SK-N-SH treated with all-trans-retinoic acid at 6 μM for 48 hours (cell line): ENCODE data around the gene NUDCD2.

ENCODE experiments used
- ATAC-seq: fragments of 200-7000 bp; cut with Tn5 transposase; 3 replicates; pipeline ENCODE4 v1.9.1; 2020; ENCODE audit warnings: mild to moderate bottlenecking, moderate library complexity
- ARNTL ChIP-seq: fragments of 450-650 bp; formaldehyde crosslinking; IDR thresholded peaks from 2 replicates; pipeline ENCODE4 v1.5.0; 2020; ENCODE audit warnings: low read depth, mild to moderate bottlenecking, moderate library complexity, borderline replicate concordance
- BACH2 ChIP-seq: fragments of 250-450 bp; sonication (Bioruptor Pico); IDR thresholded peaks from 2 replicates; pipeline ENCODE4 v1.9.0; 2021; ENCODE audit warnings: mild to moderate bottlenecking, borderline replicate concordance
- CSDC2 ChIP-seq: fragments of 250-450 bp; sonication (Bioruptor Pico); IDR thresholded peaks from 2 replicates; pipeline ENCODE4 v1.5.0; 2020; ENCODE audit warnings: mild to moderate bottlenecking, moderate library complexity
- ESRRG ChIP-seq: fragments of 250-450 bp; sonication (Bioruptor Pico); IDR thresholded peaks from 2 replicates; pipeline ENCODE4 v1.6.1; 2021; ENCODE audit warnings: mild to moderate bottlenecking
- OSR1 ChIP-seq: fragments of 250-450 bp; sonication (Bioruptor Pico); IDR thresholded peaks from 2 replicates; pipeline ENCODE4 v1.8.0; 2022; ENCODE audit warnings: moderate library complexity, mild to moderate bottlenecking, inconsistent platforms
- PPARA ChIP-seq: fragments of 250-450 bp; sonication (Bioruptor Pico); IDR thresholded peaks from 2 replicates; pipeline ENCODE4 v1.5.0; 2020; ENCODE audit warnings: mild to moderate bottlenecking, borderline replicate concordance
- RARB ChIP-seq: fragments of 250-450 bp; sonication (Bioruptor Pico); IDR thresholded peaks from 2 replicates; pipeline ENCODE4 v1.8.0; 2021; ENCODE audit warnings: mild to moderate bottlenecking, moderate library complexity
- TCF4 ChIP-seq: fragments of 250-450 bp; sonication (Bioruptor Pico); IDR thresholded peaks from 2 replicates; pipeline ENCODE4 v1.8.0; 2021; ENCODE audit warnings: mild to moderate bottlenecking, moderate library complexity, borderline replicate concordance
- TOX ChIP-seq: fragments of 250-450 bp; sonication (Bioruptor Pico); IDR thresholded peaks from 2 replicates; pipeline ENCODE4 v1.8.0; 2021; ENCODE audit warnings: mild to moderate bottlenecking, moderate library complexity, borderline replicate concordance
- ZC3H10 ChIP-seq: fragments of 250-450 bp; sonication (Bioruptor Pico); IDR thresholded peaks from 2 replicates; pipeline ENCODE4 v1.5.1; 2021; ENCODE audit warnings: mild to moderate bottlenecking, moderate library complexity
- ZFP3 ChIP-seq: fragments of 250-450 bp; sonication (Bioruptor Pico); IDR thresholded peaks from 2 replicates; pipeline ENCODE4 v1.5.0; 2020; ENCODE audit warnings: mild to moderate bottlenecking, moderate library complexity
- ZFP30 ChIP-seq: fragments of 450-650 bp; formaldehyde crosslinking; IDR thresholded peaks from 2 replicates; pipeline ENCODE4 v1.5.0; 2022; ENCODE audit warnings: mild to moderate bottlenecking, moderate library complexity
- ZNF565 ChIP-seq: fragments of 450-650 bp; formaldehyde crosslinking; conservative IDR thresholded peaks from 2 replicates; pipeline ENCODE4 v1.5.0; 2020; ENCODE audit warnings: low read depth, mild to moderate bottlenecking, moderate library complexity
- ZNF70 ChIP-seq: fragments of 450-650 bp; formaldehyde crosslinking; IDR thresholded peaks from 2 replicates; pipeline ENCODE4 v1.5.0; 2020; ENCODE audit warnings: mild to moderate bottlenecking, moderate library complexity
- ZNF8 ChIP-seq: fragments of 450-650 bp; formaldehyde crosslinking; IDR thresholded peaks from 2 replicates; pipeline ENCODE4 v1.5.0; 2020; ENCODE audit warnings: mild to moderate bottlenecking, moderate library complexity
- TF ChIP-seq, protein P1 (sequence below): fragments of 250-450 bp; sonication (Bioruptor Pico); IDR thresholded peaks from 2 replicates; pipeline ENCODE4 v1.5.1; 2020; ENCODE audit warnings: low read depth, mild to moderate bottlenecking, moderate library complexity
- TF ChIP-seq, protein P2 (sequence below): fragments of 250-450 bp; sonication (Bioruptor Pico); IDR thresholded peaks from 2 replicates; pipeline ENCODE4 v1.8.0; 2021; ENCODE audit warnings: low read depth, mild to moderate bottlenecking, moderate library complexity, borderline replicate concordance
- TF ChIP-seq, protein P3 (sequence below): fragments of 250-450 bp; sonication (Bioruptor Pico); IDR thresholded peaks from 2 replicates; pipeline ENCODE4 v1.8.0; 2020; ENCODE audit warnings: mild to moderate bottlenecking, moderate library complexity, borderline replicate concordance
- TF ChIP-seq, protein P4 (sequence below): fragments of 250-450 bp; sonication (Bioruptor Pico); IDR thresholded peaks from 2 replicates; pipeline ENCODE4 v1.5.1; 2021; ENCODE audit warnings: mild to moderate bottlenecking, moderate library complexity

NUDCD2 gene

DNA sequence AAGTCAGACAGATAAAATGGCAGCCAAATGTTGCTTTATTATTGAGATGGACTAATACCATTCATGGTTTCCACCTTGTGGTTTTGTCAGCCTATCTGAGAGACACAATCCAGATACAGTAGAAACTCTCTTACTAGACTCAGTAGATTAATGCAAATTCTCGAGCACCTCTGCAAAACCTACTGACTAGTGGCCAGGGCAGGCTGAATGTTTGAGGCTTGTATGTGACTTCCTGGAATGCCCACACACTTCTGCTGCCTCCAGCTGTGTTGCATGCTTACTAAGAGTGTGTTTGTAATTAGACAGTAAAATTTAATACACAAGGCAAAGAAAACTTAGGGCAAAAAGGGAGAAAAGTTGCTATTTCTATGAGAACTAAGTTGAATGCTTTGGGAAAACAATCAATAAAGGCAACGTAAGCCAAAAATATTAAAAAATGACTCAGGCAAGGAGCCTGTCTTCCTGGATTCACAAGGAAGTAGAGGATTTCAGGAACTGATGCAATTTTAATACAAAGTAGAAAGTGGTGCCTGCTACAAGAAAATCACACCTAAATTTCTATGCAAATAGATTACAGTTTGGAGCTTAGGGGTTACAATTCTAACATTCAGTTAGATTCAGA, 52.8 kb downstream of the NUDCD2 start:
- no peak for ATAC-seq
- no peak for TF ChIP-seq ZNF565 (CRISPR knock-in tag)
- no peak for TF ChIP-seq ZC3H10 (CRISPR knock-in tag)
- no peak for TF ChIP-seq ZFP3 (CRISPR knock-in tag)
- TF ChIP-seq, protein P1, sequence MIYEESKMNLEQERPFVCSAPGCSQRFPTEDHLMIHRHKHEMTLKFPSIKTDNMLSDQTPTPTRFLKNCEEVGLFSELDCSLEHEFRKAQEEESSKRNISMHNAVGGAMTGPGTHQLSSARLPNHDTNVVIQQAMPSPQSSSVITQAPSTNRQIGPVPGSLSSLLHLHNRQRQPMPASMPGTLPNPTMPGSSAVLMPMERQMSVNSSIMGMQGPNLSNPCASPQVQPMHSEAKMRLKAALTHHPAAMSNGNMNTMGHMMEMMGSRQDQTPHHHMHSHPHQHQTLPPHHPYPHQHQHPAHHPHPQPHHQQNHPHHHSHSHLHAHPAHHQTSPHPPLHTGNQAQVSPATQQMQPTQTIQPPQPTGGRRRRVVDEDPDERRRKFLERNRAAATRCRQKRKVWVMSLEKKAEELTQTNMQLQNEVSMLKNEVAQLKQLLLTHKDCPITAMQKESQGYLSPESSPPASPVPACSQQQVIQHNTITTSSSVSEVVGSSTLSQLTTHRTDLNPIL (CRISPR knock-in tag) = no peak
- TF ChIP-seq OSR1 = no peak
- TF ChIP-seq ZFP30 = no peak
- no peak for TF ChIP-seq ZNF8 (CRISPR knock-in tag)
- TF ChIP-seq TOX = no peak
- no peak for TF ChIP-seq ESRRG
- TF ChIP-seq, protein P2, sequence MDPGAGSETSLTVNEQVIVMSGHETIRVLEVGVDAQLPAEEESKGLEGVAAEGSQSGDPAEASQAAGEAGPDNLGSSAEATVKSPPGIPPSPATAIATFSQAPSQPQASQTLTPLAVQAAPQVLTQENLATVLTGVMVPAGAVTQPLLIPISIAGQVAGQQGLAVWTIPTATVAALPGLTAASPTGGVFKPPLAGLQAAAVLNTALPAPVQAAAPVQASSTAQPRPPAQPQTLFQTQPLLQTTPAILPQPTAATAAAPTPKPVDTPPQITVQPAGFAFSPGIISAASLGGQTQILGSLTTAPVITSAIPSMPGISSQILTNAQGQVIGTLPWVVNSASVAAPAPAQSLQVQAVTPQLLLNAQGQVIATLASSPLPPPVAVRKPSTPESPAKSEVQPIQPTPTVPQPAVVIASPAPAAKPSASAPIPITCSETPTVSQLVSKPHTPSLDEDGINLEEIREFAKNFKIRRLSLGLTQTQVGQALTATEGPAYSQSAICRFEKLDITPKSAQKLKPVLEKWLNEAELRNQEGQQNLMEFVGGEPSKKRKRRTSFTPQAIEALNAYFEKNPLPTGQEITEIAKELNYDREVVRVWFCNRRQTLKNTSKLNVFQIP = no peak
- no peak for TF ChIP-seq ARNTL (CRISPR knock-in tag)
- TF ChIP-seq CSDC2 (CRISPR knock-in tag) = no peak

DNA sequence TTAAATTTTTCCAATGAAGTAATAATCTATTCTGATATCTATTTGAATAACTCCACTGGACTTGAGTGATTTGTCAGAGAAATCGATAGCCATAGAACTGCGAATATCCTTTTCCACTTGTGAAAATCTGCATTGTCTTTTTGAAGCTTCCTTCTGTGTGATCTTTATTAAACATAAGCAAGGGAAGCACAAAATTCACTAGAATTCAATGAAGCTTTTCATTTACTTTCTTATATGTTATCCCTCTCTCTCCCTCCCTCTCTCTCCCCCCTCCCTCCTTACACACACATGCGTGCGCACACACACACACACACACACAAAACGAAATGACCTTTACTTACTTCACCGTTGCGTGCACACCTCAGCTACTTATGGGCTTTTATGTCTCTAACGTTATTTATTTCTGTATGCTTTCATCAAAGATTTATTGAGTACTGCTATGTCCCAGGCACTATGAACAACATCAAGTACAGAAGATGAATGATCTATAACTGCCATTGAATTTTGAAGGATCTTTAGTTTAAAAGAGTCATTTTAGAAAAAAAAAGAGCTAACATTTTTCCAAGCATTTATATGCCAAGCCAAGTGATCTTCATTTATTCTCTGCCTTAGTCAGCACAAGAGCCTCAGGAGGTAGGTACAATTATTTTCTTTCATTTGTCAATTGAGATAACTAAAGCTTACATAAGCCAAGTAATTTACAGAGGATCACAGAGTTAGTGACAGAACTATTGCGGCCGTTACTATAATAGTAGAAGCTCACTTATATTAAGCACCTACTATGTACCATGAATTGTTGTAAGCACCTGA, 55.3 kb downstream of the NUDCD2 start:
- ATAC-seq = no peak
- TF ChIP-seq, protein P3, sequence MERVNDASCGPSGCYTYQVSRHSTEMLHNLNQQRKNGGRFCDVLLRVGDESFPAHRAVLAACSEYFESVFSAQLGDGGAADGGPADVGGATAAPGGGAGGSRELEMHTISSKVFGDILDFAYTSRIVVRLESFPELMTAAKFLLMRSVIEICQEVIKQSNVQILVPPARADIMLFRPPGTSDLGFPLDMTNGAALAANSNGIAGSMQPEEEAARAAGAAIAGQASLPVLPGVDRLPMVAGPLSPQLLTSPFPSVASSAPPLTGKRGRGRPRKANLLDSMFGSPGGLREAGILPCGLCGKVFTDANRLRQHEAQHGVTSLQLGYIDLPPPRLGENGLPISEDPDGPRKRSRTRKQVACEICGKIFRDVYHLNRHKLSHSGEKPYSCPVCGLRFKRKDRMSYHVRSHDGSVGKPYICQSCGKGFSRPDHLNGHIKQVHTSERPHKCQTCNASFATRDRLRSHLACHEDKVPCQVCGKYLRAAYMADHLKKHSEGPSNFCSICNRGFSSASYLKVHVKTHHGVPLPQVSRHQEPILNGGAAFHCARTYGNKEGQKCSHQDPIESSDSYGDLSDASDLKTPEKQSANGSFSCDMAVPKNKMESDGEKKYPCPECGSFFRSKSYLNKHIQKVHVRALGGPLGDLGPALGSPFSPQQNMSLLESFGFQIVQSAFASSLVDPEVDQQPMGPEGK (CRISPR knock-in tag) = no peak
- TF ChIP-seq ZFP30 (no peak), ZNF8 (CRISPR knock-in tag) (no peak), TCF4 (no peak), OSR1 (no peak), RARB (CRISPR knock-in tag) (no peak), ZFP3 (CRISPR knock-in tag) (no peak), TOX (no peak), BACH2 (CRISPR knock-in tag) (no peak), PPARA (no peak), ZNF70 (no peak)
- TF ChIP-seq, protein P4, sequence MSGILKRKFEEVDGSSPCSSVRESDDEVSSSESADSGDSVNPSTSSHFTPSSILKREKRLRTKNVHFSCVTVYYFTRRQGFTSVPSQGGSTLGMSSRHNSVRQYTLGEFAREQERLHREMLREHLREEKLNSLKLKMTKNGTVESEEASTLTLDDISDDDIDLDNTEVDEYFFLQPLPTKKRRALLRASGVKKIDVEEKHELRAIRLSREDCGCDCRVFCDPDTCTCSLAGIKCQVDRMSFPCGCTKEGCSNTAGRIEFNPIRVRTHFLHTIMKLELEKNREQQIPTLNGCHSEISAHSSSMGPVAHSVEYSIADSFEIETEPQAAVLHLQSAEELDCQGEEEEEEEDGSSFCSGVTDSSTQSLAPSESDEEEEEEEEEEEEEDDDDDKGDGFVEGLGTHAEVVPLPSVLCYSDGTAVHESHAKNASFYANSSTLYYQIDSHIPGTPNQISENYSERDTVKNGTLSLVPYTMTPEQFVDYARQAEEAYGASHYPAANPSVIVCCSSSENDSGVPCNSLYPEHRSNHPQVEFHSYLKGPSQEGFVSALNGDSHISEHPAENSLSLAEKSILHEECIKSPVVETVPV (CRISPR knock-in tag) = no peak
- TF ChIP-seq, protein P1 (CRISPR knock-in tag) = no peak
- TF ChIP-seq, protein P2 = no peak

DNA sequence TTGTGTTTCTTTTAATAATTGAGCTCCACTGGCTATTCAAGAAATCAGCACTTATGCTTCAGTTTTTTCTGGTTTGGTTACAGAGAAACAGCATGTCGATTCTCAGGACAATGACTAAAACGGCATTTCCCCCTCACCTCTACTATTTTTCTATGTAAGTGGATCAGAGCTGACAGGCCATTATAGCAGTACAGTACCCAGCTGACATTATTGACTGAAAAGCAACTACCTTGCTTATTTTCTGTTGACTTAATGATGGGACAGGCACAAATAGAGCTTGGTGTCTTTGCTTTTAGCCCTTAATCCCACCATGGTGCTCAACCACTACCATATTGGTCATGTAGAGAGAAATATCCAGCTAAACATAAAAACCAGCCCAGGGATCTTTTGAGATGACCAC, 57.9 kb downstream of the NUDCD2 start:
- ATAC-seq = no peak
- TF ChIP-seq ZNF565 (CRISPR knock-in tag) = no peak
- TF ChIP-seq, protein P1 (CRISPR knock-in tag) = no peak
- no peak for TF ChIP-seq BACH2 (CRISPR knock-in tag)
- no peak for TF ChIP-seq CSDC2 (CRISPR knock-in tag)
- TF ChIP-seq TCF4 = no peak
- TF ChIP-seq, protein P4 (CRISPR knock-in tag) = no peak
